ENCODE results near the gene OSBPL1A. TPM values are rescaled to one million over a fixed set of nuclear protein-coding genes. Genes with fewer than 3 reads are reported as not detected.

Gene OSBPL1A
- total and polyA plus RNA-seq, 4 donors = 12.6 to 38.8 (median 26.0) TPM

- H3K4me3 ChIP-seq = no peak overlapping the region
- H3K9me3 ChIP-seq (ENCODE audit: control insufficient read depth in 4 of 4, insufficient read depth in 3 of 4, low read length in 3 of 4) = no peaks in the 10 kb centered on the region
- ATAC-seq (ENCODE audit: insufficient read depth, low FRiP score) (no peak), DNase-seq (no peak)
- TF ChIP-seq CTCF (IDR thresholded peaks at IDR 0.05; ENCODE audit: control extremely low read depth, extremely low read depth) = no peak
- no peak overlapping the region for H3K9ac ChIP-seq (ENCODE audit: insufficient read depth in 1 of 2, low read length in 2 of 2)
- 77 to 82% methylated on average over 2 of the region's 2 CpGs for WGBS, 2 donors
- H3K27ac ChIP-seq (ENCODE audit: low read depth in 1 of 2, low read length in 1 of 2) = no peak overlapping the region
- H3K27me3 ChIP-seq (ENCODE audit: control insufficient read depth in 3 of 3, insufficient read depth in 3 of 3, low read length in 2 of 3) = no peaks in the 10 kb centered on the region
- peaks cover 0 to 11% (median 0%) of the 10 kb centered on the region in 5 donors for H3K4me1 ChIP-seq (ENCODE audit: control insufficient read depth in 5 of 5, insufficient read depth in 5 of 5, low read length in 5 of 5)
- no peaks in the 10 kb centered on the region for H3K36me3 ChIP-seq (ENCODE audit: control insufficient read depth in 4 of 4, insufficient read depth in 4 of 4, low read length in 4 of 4)
These were observed 207.0 kb downstream of the OSBPL1A start for GRCh38 chr18:24190590-24190989.

GRCh38 chr18:24189664-24190346 lies 207.8 kb downstream of the OSBPL1A start:
- DNase-seq = no peak
- no peak overlapping the region for H3K4me3 ChIP-seq
- no peaks in the 10 kb centered on the region for H3K27me3 ChIP-seq (ENCODE audit: control insufficient read depth in 3 of 3, insufficient read depth in 3 of 3, low read length in 2 of 3)
- peaks cover 0 to 11% (median 0%) of the 10 kb centered on the region in 5 donors for H3K4me1 ChIP-seq (ENCODE audit: control insufficient read depth in 5 of 5, insufficient read depth in 5 of 5, low read length in 5 of 5)
- H3K9me3 ChIP-seq (ENCODE audit: control insufficient read depth in 4 of 4, insufficient read depth in 3 of 4, low read length in 3 of 4) = no peaks in the 10 kb centered on the region
- no peak overlapping the region for H3K27ac ChIP-seq (ENCODE audit: low read depth in 1 of 2, low read length in 1 of 2)
- no peak for ATAC-seq (ENCODE audit: insufficient read depth, low FRiP score)
- no peaks in the 10 kb centered on the region for H3K36me3 ChIP-seq (ENCODE audit: control insufficient read depth in 4 of 4, insufficient read depth in 4 of 4, low read length in 4 of 4)
- WGBS, 2 donors = 95 to 98% methylated on average over 15 of the region's 15 CpGs
- no peak overlapping the region for H3K9ac ChIP-seq (ENCODE audit: insufficient read depth in 1 of 2, low read length in 2 of 2)
- TF ChIP-seq CTCF (IDR thresholded peaks at IDR 0.05; ENCODE audit: control extremely low read depth, extremely low read depth) = no peak

- no peak for TF ChIP-seq CTCF (IDR thresholded peaks at IDR 0.05; ENCODE audit: control extremely low read depth, extremely low read depth)
- H3K4me3 ChIP-seq = no peak overlapping the region
- H3K27me3 ChIP-seq (ENCODE audit: control insufficient read depth in 3 of 3, insufficient read depth in 3 of 3, low read length in 2 of 3) = no peaks in the 10 kb centered on the region
- no peak overlapping the region for H3K27ac ChIP-seq (ENCODE audit: low read depth in 1 of 2, low read length in 1 of 2)
- ATAC-seq (ENCODE audit: insufficient read depth, low FRiP score) = no peak
- H3K4me1 ChIP-seq (ENCODE audit: control insufficient read depth in 5 of 5, insufficient read depth in 5 of 5, low read length in 5 of 5) = peaks cover 0 to 11% (median 0%) of the 10 kb centered on the region in 5 donors
- 79 to 80% methylated on average over 6 of the region's 6 CpGs for whole genome bisulfite sequencing, 2 donors
- no peaks in the 10 kb centered on the region for H3K36me3 ChIP-seq (ENCODE audit: control insufficient read depth in 4 of 4, insufficient read depth in 4 of 4, low read length in 4 of 4)
- no peak overlapping the region for H3K9ac ChIP-seq (ENCODE audit: insufficient read depth in 1 of 2, low read length in 2 of 2)
- peak in 2 of 3 donors; percentile 73 to 81 for DNase-seq
- H3K9me3 ChIP-seq (ENCODE audit: control insufficient read depth in 4 of 4, insufficient read depth in 3 of 4, low read length in 3 of 4) = no peaks in the 10 kb centered on the region
These were observed 208.6 kb downstream of the OSBPL1A start for GRCh38 chr18:24189007-24189528.

All from lung (tissue), 12 donors.